Kidney (tissue), 14 donors: ENCODE data around the gene APBB2. TPM values are rescaled to one million over a fixed set of nuclear protein-coding genes. Genes with fewer than 3 reads are reported as not detected.

Source experiments
- DNase-seq, 5 donors: peaks; one replicate each; pipeline ENCODE4 v3.0.0-alpha.2; 2013 to 2020
- FAIRE-seq: peaks from 2 replicates; lab custom pipeline; 2012; peaks lifted over from hg19 to GRCh38; lab: Jason Lieb, UNC
- H3K27ac ChIP-seq, 2 donors: one replicate each; pipeline ENCODE4 v1.7.0; 2013; ENCODE audit warnings: low read depth in 2 of 2, low read length in 2 of 2, inconsistent platforms in 1 of 2
- H3K27me3 ChIP-seq: one replicate; pipeline ENCODE4 v1.7.1; 2013; ENCODE audit warnings: low read length, inconsistent platforms; ENCODE audit not compliant: control insufficient read depth, insufficient read depth
- H3K36me3 ChIP-seq, 3 donors: one replicate each; pipeline versions ENCODE4 v1.7.0 to v1.7.1; 2013; ENCODE audit warnings: low read length in 3 of 3, control low read depth in 1 of 3, inconsistent platforms in 1 of 3; ENCODE audit not compliant: insufficient read depth in 3 of 3, control insufficient read depth in 2 of 3
- H3K4me1 ChIP-seq, 3 donors: one replicate each; pipeline versions ENCODE4 v1.7.0 to v1.7.1; 2013; ENCODE audit warnings: low read length in 3 of 3, inconsistent platforms in 1 of 3, low read depth in 1 of 3; ENCODE audit not compliant: control insufficient read depth in 2 of 3, insufficient read depth in 2 of 3
- H3K4me3 ChIP-seq, 3 donors: one replicate each; pipeline versions ENCODE4 v1.7.0 to v1.8.1; 2013; ENCODE audit warnings: low read length in 3 of 3, control low read depth in 1 of 3, inconsistent platforms in 1 of 3
- H3K9ac ChIP-seq, 3 donors: one replicate each; pipeline versions ENCODE4 v1.7.0 to v1.7.1; 2013; ENCODE audit warnings: low read length in 3 of 3, control low read depth in 1 of 3, inconsistent platforms in 1 of 3
- H3K9me3 ChIP-seq, 3 donors: one replicate each; pipeline versions ENCODE4 v1.7.0 to v1.7.1; 2013; ENCODE audit warnings: low read length in 3 of 3, control low read depth in 1 of 3, inconsistent platforms in 1 of 3; ENCODE audit not compliant: control insufficient read depth in 2 of 3, insufficient read depth in 1 of 3
- CTCF ChIP-seq: IDR thresholded peaks from 3 replicates; pipeline ENCODE4 v1.5.1; 2012; ENCODE audit warnings: mild to moderate bottlenecking, moderate library complexity, borderline replicate concordance; ENCODE audit not compliant: insufficient read depth; ENCODE audit errors: extremely low read depth
- intact Hi-C: fragments of 100-400 bp; cut with DNase I; formaldehyde crosslinking; loops from one replicate; pipeline ENCODE4 v1.11.1; 2022
- polyA plus RNA-seq: library from polyadenylated mRNA; stranded (reverse); fragments of 350-450 nt; fragmentation: Illumina TruSeq; extraction: RNeasy Lipid Tissue Mini Kit (QIAGEN cat#74804); gene quantifications from one replicate; pipeline ENCODE4 v1.2.3, GENCODE V29; 2014; ENCODE audit warnings: low read depth, low replicate concordance; ENCODE audit not compliant: insufficient read depth
- total RNA-seq: library from RNA; stranded (reverse); fragmentation: NEBNext Ultra II Directional; extraction: Animal tissue kit (Norgen Biotek cat#: 25700); gene quantifications from one replicate; pipeline ENCODE4 v1.2.1, GENCODE V29; 2021
- donor health status: control.
- donor health status: control.
- donor health status: control.
- donor health status: control.
- donor health status: control.
- donor health status: DM: yes; HTN: yes; CAD: no.
- donor health status: Normal renal cell carcinoma (clear cell type).

The APBB2 gene
- total and polyA plus RNA-seq, 2 donors from 2014 or later: 13.4 to 65.6 TPM

DNA sequence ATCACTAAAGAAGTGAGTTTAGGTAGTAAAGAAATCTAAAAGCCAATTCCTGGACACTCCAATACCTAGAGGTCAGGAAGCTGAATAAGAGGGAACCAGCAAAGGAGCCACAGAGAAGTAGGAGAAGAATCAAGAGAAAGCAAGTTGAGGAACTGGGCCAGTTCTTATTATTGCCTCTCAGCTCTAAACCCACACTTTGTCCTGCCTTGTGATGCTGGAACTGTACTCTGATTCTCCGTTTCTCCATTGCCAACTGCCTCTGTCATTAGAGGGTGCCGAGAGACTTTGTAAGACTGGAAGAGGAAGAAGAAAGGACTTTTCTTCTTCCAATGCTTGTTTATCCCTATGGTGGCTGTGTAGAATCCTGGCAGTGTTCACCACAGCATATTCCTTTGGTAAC lies 426.0 kb downstream of the APBB2 start:
- H3K9ac ChIP-seq: no peak overlapping the region
- DNase-seq: no peak
- H3K27me3 ChIP-seq: no peaks in the 10 kb centered on the region
- H3K4me3 ChIP-seq: no peak overlapping the region
- no peaks in the 10 kb centered on the region for H3K4me1 ChIP-seq
- no peak overlapping the region for H3K27ac ChIP-seq
- no peaks in the 10 kb centered on the region for H3K9me3 ChIP-seq
- FAIRE-seq: no peak
- H3K36me3 ChIP-seq: no peaks in the 10 kb centered on the region
- intact Hi-C loops: no loop called here
- TF ChIP-seq CTCF: no peak

- peak in 1 of 5 donors; percentile 61 for DNase-seq
- Histone ChIP-seq H3K27ac (no peak overlapping the region), H3K9ac (no peak overlapping the region), H3K36me3 (no peaks in the 10 kb centered on the region), H3K4me1 (no peaks in the 10 kb centered on the region), H3K4me3 (no peak overlapping the region), H3K9me3 (no peaks in the 10 kb centered on the region), H3K27me3 (no peaks in the 10 kb centered on the region)
- intact Hi-C loops: no loop called here
- TF ChIP-seq CTCF: no peak
- no peak for FAIRE-seq
Observed at GRCh38 chr4:40785727-40786126, 428.6 kb downstream of the APBB2 start.

DNA sequence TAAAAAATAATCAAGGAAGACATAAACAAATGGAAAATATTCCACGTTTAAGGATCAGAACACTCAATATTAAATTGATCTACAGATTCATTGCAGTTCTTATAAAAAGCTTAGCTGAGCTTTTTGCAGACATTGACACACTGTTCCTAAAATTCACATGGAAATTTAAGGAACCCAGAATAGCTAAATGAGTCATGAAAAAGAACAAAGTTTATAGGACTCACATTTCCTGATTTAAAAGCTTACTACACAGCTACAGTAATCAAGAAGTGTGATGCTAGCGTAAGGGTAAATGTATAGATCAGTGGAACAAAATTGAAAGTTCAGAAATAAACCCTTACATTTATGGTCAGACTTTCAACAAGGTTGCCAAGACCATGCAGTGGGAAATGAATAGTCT lies 431.5 kb downstream of the APBB2 start:
- FAIRE-seq: no peak
- TF ChIP-seq CTCF: no peak
- peaks cover 0 to 4% (median 0%) of the 10 kb centered on the region in 3 donors for H3K36me3 ChIP-seq
- no peaks in the 10 kb centered on the region for H3K27me3 ChIP-seq
- no peaks in the 10 kb centered on the region for H3K4me1 ChIP-seq
- H3K9me3 ChIP-seq: peaks cover 0 to 5% (median 0%) of the 10 kb centered on the region in 3 donors
- no peak overlapping the region for H3K4me3 ChIP-seq
- no peak overlapping the region for H3K27ac ChIP-seq
- no peak for DNase-seq
- intact Hi-C loops: no loop called here
- no peak overlapping the region for H3K9ac ChIP-seq

GRCh38 chr4:40778090-40778489 lies 436.3 kb downstream of the APBB2 start:
- H3K4me3 ChIP-seq: no peak overlapping the region
- TF ChIP-seq CTCF: no peak
- peaks cover 0 to 4% (median 0%) of the 10 kb centered on the region in 3 donors for H3K36me3 ChIP-seq
- H3K9ac ChIP-seq: no peak overlapping the region
- FAIRE-seq: no peak
- intact Hi-C loops: no loop called here
- no peak for DNase-seq
- H3K4me1 ChIP-seq: no peaks in the 10 kb centered on the region
- H3K9me3 ChIP-seq: peaks cover 0 to 7% (median 0%) of the 10 kb centered on the region in 3 donors
- no peak overlapping the region for H3K27ac ChIP-seq
- no peaks in the 10 kb centered on the region for H3K27me3 ChIP-seq
